ENCODE results near the gene GCFC2. TPM values are rescaled to one million over a fixed set of nuclear protein-coding genes. Genes with fewer than 3 reads are reported as not detected.

The GCFC2 gene
- total and polyA plus RNA-seq, 9 of the 15 experiments (the other 6 are each of a cell fraction or from before 2014, with no cell fraction given), result 10.5 to 40.6 (median 23.0) TPM

GRCh38 chr2:75646583-75647425, 63.9 kb downstream of the GCFC2 start, which contains the start of gene MRPL19 (continued):
- TF ChIP-seq, protein P1, sequence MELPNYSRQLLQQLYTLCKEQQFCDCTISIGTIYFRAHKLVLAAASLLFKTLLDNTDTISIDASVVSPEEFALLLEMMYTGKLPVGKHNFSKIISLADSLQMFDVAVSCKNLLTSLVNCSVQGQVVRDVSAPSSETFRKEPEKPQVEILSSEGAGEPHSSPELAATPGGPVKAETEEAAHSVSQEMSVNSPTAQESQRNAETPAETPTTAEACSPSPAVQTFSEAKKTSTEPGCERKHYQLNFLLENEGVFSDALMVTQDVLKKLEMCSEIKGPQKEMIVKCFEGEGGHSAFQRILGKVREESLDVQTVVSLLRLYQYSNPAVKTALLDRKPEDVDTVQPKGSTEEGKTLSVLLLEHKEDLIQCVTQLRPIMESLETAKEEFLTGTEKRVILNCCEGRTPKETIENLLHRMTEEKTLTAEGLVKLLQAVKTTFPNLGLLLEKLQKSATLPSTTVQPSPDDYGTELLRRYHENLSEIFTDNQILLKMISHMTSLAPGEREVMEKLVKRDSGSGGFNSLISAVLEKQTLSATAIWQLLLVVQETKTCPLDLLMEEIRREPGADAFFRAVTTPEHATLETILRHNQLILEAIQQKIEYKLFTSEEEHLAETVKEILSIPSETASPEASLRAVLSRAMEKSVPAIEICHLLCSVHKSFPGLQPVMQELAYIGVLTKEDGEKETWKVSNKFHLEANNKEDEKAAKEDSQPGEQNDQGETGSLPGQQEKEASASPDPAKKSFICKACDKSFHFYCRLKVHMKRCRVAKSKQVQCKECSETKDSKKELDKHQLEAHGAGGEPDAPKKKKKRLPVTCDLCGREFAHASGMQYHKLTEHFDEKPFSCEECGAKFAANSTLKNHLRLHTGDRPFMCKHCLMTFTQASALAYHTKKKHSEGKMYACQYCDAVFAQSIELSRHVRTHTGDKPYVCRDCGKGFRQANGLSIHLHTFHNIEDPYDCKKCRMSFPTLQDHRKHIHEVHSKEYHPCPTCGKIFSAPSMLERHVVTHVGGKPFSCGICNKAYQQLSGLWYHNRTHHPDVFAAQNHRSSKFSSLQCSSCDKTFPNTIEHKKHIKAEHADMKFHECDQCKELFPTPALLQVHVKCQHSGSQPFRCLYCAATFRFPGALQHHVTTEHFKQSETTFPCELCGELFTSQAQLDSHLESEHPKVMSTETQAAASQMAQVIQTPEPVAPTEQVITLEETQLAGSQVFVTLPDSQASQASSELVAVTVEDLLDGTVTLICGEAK (IDR thresholded peaks at IDR 0.05), result no peak
- TF ChIP-seq, protein P1 (CRISPR knock-in tag; IDR thresholded peaks at IDR 0.05), result no peak
- TF ChIP-seq EHMT2 (IDR thresholded peaks at IDR 0.05) (peak; percentile 6; the same call in 1 of the 2 replicates), ZNF507 (tag; conservative IDR thresholded peaks at IDR 0.05) (no peak), NR2C2 (CRISPR knock-in tag; IDR thresholded peaks at IDR 0.05) (no peak), NR2C2 (tag; IDR thresholded peaks at IDR 0.05) (peak; percentile 95), CREB1 (IDR thresholded peaks at IDR 0.05) (peak; percentile 65; the same call in 1 of the 2 replicates), CREB1 (CRISPR knock-in tag; IDR thresholded peaks at IDR 0.05) (peak; percentile 33; the same call in 1 of the 2 replicates), RBM14 (IDR thresholded peaks at IDR 0.05; ENCODE audit: borderline replicate concordance, insufficient read depth, low read depth, low read length) (no peak), NCOA1 (IDR thresholded peaks at IDR 0.05; ENCODE audit: low read depth) (peak; percentile 5; the same call in 1 of the 2 replicates), ZNF274 (IDR thresholded peaks at IDR 0.05; ENCODE audit: borderline replicate concordance, low read depth, low read length) (no peak), MNT (conservative IDR thresholded peaks at IDR 0.05) (peak in 1 of 2 experiments; percentile 62; a peak in 1 of 4 replicates), PHB2 (IDR thresholded peaks at IDR 0.05; ENCODE audit: low read depth) (no peak), ZBTB1 (CRISPR knock-in tag; IDR thresholded peaks at IDR 0.05; ENCODE audit: borderline replicate concordance, low read depth) (no peak), NR0B1 (IDR thresholded peaks at IDR 0.05; ENCODE audit: partially characterized antibody) (no peak)

Data from K562 (cell line).